ENCODE data around the gene PDZRN3.
A peak's percentile ranks its signal among the peaks of the same experiment; 100 is the strongest.

The PDZRN3 gene

GRCh38 chr3:73511571-73512525 is 112.9 kb downstream of the PDZRN3 start:
- DNase-seq: no peak

DNA sequence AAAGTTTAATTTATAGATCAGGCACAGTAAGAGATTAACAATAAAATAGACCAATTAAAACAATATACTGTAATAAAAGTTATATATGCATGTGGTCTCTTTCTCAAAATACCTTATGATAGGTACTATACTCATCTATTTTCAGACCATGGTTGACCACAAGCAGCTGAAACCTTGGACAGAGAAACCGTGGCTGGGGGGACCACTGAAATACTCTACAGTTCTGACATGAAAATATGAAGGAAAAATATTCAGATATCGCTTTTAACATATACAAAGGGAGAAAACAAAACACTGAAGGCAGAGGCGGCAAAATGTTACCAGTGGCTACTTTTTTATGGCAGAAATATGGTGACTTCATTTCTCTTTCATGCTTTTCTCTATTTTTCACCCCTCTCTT is 114.0 kb downstream of the PDZRN3 start:
- no peak for DNase-seq

DNA sequence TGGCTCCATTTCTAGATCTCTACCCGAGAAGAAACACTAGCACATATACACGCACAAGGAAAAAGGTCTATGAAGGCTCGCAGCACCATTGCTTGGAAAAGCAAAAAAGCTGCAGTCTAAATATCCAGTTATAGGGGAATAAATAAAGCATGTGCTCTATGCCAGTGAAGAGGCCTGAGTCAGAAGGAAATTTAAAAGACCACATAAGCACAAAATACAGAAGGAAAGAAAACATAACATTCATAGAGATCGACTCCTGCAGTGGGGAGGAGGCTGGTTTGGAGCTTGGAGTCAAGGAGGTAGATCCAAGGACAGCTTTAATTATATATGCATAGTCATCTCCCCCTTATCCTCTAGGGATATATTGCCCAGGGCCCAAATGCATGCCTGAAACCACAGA is 114.4 kb downstream of the PDZRN3 start:
- no peak for DNase-seq

- no peak for DNase-seq
Measured at GRCh38 chr3:73509816-73510215, 114.9 kb downstream of the PDZRN3 start.

DNA sequence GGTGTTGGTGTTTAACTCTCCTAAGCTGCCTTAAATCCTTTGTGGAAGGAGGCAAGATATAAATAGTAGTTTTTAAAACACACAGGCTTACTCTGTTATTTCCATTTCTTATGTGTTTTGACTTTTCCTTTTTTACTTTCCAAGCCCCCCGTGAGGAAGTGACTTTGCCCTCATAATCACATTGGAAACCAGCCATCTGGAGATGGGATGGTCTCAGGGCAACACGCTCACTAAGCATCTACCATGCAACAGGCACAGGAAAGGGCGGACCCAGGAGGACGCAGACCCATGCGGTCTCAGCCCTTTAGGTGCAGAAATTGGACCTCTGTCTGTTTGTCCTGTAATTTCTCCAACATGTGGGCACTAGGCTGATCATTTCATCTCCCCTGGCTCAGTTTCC is 115.7 kb downstream of the PDZRN3 start:
- no peak for DNase-seq

DNA sequence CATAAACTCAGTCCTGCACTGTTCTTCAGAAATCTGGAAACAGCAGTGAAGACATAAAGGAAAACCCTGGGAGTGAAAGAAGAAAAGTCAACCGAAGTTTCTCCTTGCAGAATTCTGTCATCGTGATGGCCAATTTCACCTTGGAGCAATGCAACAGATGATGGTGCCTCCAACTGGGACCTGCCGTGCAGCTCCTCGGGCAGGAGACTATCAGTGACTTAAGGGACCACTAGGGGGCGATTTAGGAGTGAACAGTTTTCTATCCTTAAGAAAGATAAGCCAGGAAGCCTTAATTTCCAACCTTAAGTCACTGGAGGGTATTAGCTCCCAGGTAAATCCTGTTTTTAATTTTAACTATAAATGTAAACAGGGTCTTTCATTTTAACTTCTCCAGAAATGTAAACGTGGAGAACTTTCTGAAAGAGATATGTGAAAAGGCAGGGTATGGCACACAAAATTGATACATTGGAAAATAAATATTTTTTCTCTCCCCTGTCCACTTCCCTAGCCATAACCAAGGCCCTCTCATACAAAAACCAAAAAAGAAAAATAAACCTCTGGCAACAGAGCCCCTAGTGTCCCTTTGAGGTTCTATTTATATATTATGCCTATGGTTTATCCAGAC is 116.3 kb downstream of the PDZRN3 start:
- peak in 2 of 5 donors; percentile 11 to 22 for DNase-seq

GRCh38 chr3:73504852-73505251 is 119.9 kb downstream of the PDZRN3 start:
- no peak for DNase-seq

DNA sequence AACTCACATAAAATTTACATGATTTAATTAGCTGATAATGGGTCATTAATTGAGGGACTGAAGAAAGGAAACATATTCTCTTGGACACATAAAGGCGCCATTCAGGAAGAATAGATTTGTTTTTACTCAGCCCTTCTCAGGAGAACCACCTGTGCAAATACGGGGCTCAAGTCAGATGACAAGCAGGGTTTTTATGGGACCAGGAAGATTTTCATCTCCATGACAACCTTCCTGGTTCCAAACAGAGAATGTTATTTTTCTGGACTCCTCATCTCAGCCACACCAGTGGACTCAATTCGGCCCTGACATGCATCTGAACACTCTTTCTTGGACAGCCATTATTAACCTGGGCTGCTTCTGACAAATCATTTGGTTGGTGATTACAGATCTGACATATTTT is 120.5 kb downstream of the PDZRN3 start:
- no peak for DNase-seq

- no peak for DNase-seq
Measured at GRCh38 chr3:73503781-73504180, 121.0 kb downstream of the PDZRN3 start.

DNA sequence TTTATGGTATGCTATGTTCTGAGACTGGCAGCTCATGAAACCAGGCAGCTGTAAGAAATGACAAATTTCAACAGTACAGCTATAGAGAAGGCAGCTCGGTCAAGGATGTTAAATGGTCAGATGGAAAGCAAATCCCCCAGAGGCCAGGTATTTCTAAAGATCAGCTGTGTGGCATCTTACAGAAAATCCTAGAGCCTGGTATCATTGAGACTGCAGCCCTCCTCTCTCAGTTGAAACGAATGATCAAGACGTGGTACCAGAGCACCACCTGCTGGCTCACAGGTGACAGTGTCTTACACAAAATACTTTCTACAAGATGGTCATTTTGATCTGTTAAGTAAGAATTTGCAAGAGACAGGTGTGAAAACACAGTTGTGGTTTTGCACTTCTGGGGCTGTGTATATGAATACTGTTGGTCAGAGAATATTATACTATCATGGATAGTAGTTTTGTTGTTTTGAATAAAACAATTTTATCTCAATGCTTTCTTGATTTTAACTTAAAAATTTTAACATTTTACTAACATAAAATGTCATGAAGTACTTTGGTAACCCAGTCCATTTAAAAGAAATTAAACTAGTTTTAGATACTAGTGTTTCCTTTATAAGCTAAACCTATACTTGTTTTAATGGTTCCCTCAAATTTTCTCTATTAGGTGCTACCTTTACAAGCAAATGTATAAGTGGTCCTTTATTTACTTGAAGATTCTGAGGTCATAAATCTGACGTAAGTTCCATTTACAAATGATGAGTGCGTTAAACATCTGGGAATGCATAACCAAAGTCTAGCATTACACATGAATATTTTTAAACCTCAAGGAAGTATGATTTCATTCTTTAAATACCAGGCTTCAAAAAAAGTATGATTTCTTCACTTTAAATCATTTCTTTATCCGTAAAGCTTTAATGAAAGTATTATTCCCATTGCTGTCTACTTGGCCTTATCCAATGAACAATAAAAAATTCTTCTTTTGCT is 121.8 kb downstream of the PDZRN3 start:
- peak in 3 of 5 donors; percentile 15 to 43 (median 41) for DNase-seq

GRCh38 chr3:73500321-73500720 is 124.4 kb downstream of the PDZRN3 start:
- no peak for DNase-seq

DNA sequence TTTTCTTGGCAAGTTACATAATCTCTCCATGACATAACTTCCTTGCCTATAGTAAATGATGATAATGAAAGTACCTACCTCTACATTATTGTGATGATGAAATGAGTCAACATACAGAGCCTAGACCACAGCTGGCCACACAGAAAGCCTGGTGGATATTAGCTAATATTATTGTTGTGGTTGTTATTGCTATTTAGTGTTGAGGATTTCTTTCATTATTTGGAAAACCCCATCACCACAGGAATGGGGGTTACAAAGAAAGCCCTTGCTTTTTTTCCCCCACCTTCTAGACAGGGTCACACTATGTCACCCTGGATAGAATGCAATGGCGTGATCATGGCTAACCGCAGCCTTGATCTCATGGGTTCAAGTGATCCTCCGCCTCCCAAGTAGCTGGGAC is 125.0 kb downstream of the PDZRN3 start:
- no peak for DNase-seq

- DNase-seq: no peak
Measured at GRCh38 chr3:73498764-73499622, 125.7 kb downstream of the PDZRN3 start.

- no peak for DNase-seq
Measured at GRCh38 chr3:73497646-73498406, 126.9 kb downstream of the PDZRN3 start.

DNA sequence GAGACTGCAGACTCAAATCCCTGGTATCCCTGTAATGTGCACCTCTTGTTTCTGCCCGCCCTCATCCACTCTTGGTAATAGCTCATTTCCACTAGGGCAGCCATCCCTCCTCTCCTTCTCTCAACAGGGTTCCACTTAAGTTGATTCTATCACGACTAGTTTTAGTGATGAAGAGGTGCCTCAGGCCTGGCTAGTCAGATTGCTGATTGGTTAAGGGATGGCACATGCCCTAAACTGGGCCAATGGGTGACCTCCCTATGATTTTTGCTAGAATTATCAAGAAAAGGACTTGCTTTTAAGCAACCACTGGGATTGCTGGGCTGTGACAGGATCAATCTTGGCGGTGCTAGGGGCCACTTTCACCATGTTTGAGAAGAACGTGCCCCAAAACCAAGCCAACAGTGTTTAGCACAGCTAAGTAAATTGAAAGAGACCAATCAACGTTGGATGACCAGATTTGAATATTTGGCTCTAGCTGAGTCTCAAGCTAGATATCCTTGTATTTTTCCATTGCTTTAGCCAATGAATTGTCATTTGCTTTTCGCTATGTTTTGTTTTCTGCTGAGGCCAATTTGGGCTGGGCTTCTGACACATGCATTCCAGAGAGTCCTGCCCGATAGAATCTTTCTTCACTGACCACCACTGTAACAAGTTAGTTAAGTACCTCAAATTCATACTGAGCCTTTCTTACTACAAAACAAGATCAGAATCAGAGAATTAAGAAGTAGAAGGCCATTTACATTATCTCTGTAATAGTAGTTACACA is 131.0 kb downstream of the PDZRN3 start:
- no peak for DNase-seq

GRCh38 chr3:73492186-73492585 is 132.6 kb downstream of the PDZRN3 start:
- DNase-seq: no peak

- no peak for DNase-seq
Measured at GRCh38 chr3:73491287-73491662, 133.5 kb downstream of the PDZRN3 start.

DNA sequence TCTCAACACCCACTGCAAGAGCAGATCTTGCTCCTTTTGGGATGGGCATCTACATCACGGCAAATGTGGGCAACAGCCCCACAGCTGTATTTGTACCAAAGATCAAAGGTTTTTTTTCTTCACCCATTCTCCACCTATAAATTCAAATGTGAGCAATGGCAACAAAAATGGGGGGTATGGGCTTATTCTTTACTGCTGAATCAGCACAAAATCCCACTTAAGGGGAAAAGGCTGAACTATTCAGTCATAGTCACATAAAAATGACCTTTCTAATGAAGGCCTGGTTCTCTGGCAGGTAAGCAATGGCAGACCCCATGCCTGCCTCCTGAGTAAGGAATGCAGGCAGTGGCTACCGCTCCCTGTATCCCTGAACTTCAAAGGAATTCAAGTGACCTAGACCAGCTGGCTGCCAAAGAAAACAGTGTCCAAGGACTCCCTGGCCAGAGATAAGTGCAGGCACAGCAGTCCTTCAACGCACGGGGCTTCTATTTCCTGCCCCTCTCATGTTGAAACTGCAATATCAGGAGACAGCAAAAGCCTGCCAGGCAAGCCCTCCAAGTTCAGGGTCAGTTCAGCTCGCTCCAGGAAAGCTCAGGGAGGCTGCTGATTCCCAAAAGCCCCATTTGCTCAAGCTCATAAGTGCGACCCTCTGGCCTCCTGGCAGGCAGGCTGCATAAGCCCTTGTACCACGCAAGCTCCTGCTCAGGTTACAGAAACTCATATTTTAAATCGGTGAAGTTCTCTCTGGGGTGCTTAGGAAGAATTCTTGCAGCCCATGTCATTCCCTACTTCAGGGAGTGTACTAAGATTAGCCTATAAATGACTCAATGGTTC is 134.1 kb downstream of the PDZRN3 start:
- no peak for DNase-seq

DNA sequence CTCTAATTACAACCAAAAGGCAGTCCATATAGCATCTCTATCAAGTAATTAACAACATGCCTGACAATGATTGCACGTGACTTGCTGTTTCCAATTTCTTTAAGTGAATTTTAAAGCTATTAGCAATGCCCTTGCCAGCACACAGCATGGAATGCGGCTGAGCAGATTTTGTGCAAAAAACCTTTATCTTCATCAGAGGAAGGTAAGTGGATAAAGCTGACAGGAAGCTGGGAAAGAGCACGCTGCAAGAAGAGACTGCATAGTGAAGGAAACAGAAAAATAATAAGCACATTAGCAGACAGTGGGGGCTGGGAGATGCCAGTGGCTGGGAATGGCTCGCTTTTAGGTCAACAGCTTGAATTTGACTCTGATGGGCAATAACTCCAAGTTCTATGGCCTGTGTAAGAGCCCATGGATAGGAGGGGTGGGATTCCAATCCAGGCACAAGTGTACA is 138.8 kb downstream of the PDZRN3 start:
- no peak for DNase-seq
